Prostate gland (tissue), 2 donors: Measurements from ENCODE around the gene HLA-E. TPM values are rescaled to one million over a fixed set of nuclear protein-coding genes. Genes with fewer than 3 reads are reported as not detected.

Experiments
- DNase-seq: peaks from one replicate; pipeline ENCODE4 v3.0.0-alpha.2; 2019; ENCODE audit warnings: low spot score
- H3K27ac ChIP-seq, 2 donors: fragments of 200-600 bp; sonication (generic); 2 replicates each; pipeline ENCODE4 v1.5.1; 2017 to 2019
- H3K27me3 ChIP-seq: fragments of 200-600 bp; sonication (generic); replicated peaks from 2 replicates; pipeline ENCODE4 v1.5.1; 2019; ENCODE audit not compliant: insufficient read depth
- H3K36me3 ChIP-seq, 2 donors: fragments of 200-600 bp; sonication (generic); 1 replicate in 1 of 2; 2 replicates in 1 of 2; pipeline versions ENCODE4 v1.5.1 to v1.8.1; 2017 to 2019
- H3K4me1 ChIP-seq: fragments of 200-600 bp; sonication (generic); replicated peaks from 2 replicates; pipeline ENCODE4 v1.5.1; 2019
- H3K4me3 ChIP-seq, 2 donors: fragments of 200-600 bp; sonication (generic); 2 replicates each; pipeline ENCODE4 v1.5.1; 2017 to 2019
- H3K9me3 ChIP-seq: fragments of 200-600 bp; sonication (generic); 2 replicates; pipeline ENCODE4 v1.5.1; 2017
- CTCF ChIP-seq, 4 experiments: fragments of 200-600 bp in 2 of 4; fragments of 450-650 bp in 2 of 4; sonication (generic) in 2 of 4; IDR thresholded peaks; 1 replicate in 3 of 4; 2 replicates in 1 of 4; pipeline ENCODE4 v1.5.1; 2016 to 2019; ENCODE audit warnings: antibody characterized with exemption in 4 of 4, mild to moderate bottlenecking in 2 of 4, moderate library complexity in 2 of 4
- POLR2A ChIP-seq: fragments of 450-650 bp; IDR thresholded peaks from one replicate; pipeline ENCODE4 v1.6.1; 2016; ENCODE audit warnings: antibody characterized with exemption, mild to moderate bottlenecking
- POLR2AphosphoS5 ChIP-seq: sonication (generic); formaldehyde crosslinking; IDR thresholded peaks from one replicate; pipeline ENCODE4 v1.6.1; 2017; ENCODE audit warnings: antibody characterized with exemption
- WGBS: methylation state at CpG from one replicate; pipeline ENCODE4 v1.1.5; 2018; 5-methylcytosine and 5-hydroxymethylcytosine counted together
- intact Hi-C: fragments of 100-400 bp; cut with DNase I; formaldehyde crosslinking; loops from one replicate; pipeline ENCODE4 v1.14.2; 2022
- total RNA-seq, 2 donors: library from RNA; depleted of rRNA; stranded (reverse); fragments of >200 nt; gene quantifications; one replicate each; pipeline ENCODE4 v1.1.0, GENCODE V29; 2016

The HLA-E gene
- 100 to 1,000 TPM; 293 to 354 TPM for total RNA-seq

GRCh38 chr6:30489081-30490025 lies at the start of gene HLA-E:
Gene HLA-E (plus strand): TSS chr6:30489509. CDS start chr6:30489532, 23 bp downstream.
- Histone ChIP-seq H3K27me3 (no peaks in the 10 kb centered on the region), H3K27ac (peak within 1 kb of the TSS; percentile 94 to 96), H3K4me1 (no peaks in the 10 kb centered on the region), H3K9me3 (no peaks in the 10 kb centered on the region), H3K4me3 (peak within 1 kb of the TSS; percentile 65 to 69), H3K36me3 (peaks cover 0 to 4% of the 10 kb centered on the region in 2 donors)
- 5% methylated on average over 68 of the region's 68 CpGs for WGBS
- intact Hi-C loops, result no loop called here
- TF ChIP-seq CTCF (IDR thresholded peaks at IDR 0.05) (no peak), POLR2A (peak; percentile 99), POLR2AphosphoS5 (peak; percentile 100)
- peak; percentile 98 for DNase-seq

GRCh38 chr6:30441171-30441570 lies 48.1 kb upstream of the HLA-E start:
- TF ChIP-seq POLR2A (no peak), CTCF (IDR thresholded peaks at IDR 0.05) (no peak), POLR2AphosphoS5 (no peak)
- H3K9me3 ChIP-seq, result no peaks in the 10 kb centered on the region
- DNase-seq, result no peak
- WGBS, result 57% methylated on average over 3 of the region's 3 CpGs
- H3K4me1 ChIP-seq, result no peaks in the 10 kb centered on the region
- H3K36me3 ChIP-seq, result no peaks in the 10 kb centered on the region
- no peak overlapping the region for H3K4me3 ChIP-seq
- peaks cover 5% of the 10 kb centered on the region for H3K27me3 ChIP-seq
- intact Hi-C loops, result no loop called here
- no peak overlapping the region for H3K27ac ChIP-seq

- H3K4me3 ChIP-seq, result no peak overlapping the region
- intact Hi-C loops, result no loop called here
- TF ChIP-seq POLR2A, result no peak
- no peak for TF ChIP-seq POLR2AphosphoS5
- TF ChIP-seq CTCF (IDR thresholded peaks at IDR 0.05), result no peak
- DNase-seq, result no peak
- WGBS, result 6% methylated on average over 20 of the region's 20 CpGs
- no peak overlapping the region for H3K27ac ChIP-seq
- no peaks in the 10 kb centered on the region for H3K36me3 ChIP-seq
- H3K4me1 ChIP-seq, result no peaks in the 10 kb centered on the region
- H3K9me3 ChIP-seq, result no peaks in the 10 kb centered on the region
- H3K27me3 ChIP-seq, result peaks cover 8% of the 10 kb centered on the region
Measured at GRCh38 chr6:30443657-30444450, 45.5 kb upstream of the HLA-E start.

DNA sequence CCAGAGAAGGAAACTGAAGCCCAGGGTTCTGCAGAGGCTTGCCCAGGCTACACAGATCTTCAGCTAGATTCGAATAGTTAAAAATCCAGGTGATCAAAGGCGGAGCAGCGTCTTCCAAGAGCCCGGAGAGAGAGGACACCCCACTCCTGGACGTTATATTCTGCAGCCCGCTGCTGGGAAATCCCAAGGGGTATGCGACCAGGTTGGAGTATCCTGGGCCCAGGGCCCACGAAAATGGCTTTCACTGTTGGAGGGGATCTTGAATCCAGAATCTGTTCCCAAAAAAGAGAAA lies 44.9 kb upstream of the HLA-E start:
- no peak overlapping the region for H3K27ac ChIP-seq
- DNase-seq, result no peak
- H3K9me3 ChIP-seq, result no peaks in the 10 kb centered on the region
- 53% methylated on average over 8 of the region's 8 CpGs for WGBS
- no peak overlapping the region for H3K4me3 ChIP-seq
- peaks cover 8% of the 10 kb centered on the region for H3K27me3 ChIP-seq
- intact Hi-C loops, result no loop called here
- no peaks in the 10 kb centered on the region for H3K4me1 ChIP-seq
- no peaks in the 10 kb centered on the region for H3K36me3 ChIP-seq
- TF ChIP-seq POLR2A (no peak), CTCF (IDR thresholded peaks at IDR 0.05) (no peak), POLR2AphosphoS5 (no peak)
